Measurements from ENCODE around the gene PHLDB3.
A peak's percentile ranks its signal among the peaks of the same experiment; 100 is the strongest.
"Not testable (repeated sequence)": the region's sequence is repeated elsewhere in the genome, so short reads cannot be mapped to it uniquely, and the experiment has no call there.

Gene PHLDB3

DNA sequence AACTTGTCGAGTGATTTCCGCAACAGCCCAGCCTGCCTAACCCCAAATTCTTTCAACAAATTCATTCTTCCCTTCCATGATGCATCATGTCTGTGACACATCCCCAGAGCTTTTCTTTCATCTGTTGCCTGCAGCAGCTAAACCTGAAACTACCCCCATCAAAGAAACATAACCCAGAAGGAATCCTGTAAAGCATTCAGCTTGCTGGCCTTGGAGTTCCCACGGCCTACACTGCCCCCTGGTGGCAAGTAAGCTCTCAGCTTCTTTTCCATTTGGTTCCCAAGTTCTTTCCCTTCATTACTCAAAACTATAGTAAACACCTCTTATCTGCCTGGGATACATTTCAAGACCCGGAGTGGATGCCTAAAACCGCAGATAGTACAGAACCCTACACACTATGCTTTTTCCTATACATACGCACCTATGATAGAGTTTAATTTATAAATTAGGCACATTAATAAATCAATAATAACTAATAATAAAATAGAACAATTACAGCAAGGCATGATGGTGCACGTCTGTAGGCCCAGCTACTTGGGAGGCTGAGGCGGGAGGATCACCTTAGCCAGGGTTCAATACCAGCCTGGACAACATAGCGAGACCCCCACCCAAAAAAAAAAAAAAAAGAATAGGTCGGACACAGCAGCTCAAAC lies 15.0 kb upstream of the PHLDB3 start:
- H3K4me1 Mint-ChIP-seq (ENCODE audit: low read depth): peaks cover 19% of the 10 kb centered on the region
- H3K27me3 Mint-ChIP-seq: no peaks in the 10 kb centered on the region
- no peaks in the 10 kb centered on the region for H3K9me3 Mint-ChIP-seq (ENCODE audit: low read depth)
- H3K4me3 Mint-ChIP-seq: peak overlapping the region; percentile 49
- peaks cover 4% of the 10 kb centered on the region for H3K36me3 Mint-ChIP-seq
- H3K27ac Mint-ChIP-seq: peak overlapping the region; percentile 51

DNA sequence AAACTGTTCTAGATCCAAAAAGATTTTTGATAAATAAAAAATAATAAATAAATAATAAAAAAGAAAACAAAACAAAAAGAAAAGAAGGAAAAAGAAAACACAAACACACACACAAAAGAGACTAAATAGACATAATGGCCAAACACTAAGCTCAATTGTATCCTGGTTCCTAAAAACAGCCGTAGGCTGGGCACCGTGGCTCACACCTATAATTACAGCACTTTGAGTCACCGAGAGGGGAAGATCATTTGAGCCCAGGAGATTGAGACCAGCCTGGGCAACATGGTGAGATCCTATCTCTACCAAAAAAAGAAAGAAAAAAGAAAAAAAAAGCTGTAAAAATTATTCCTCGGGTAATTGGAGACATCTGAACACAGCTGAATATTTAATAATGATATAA lies 13.5 kb upstream of the PHLDB3 start:
- Mint-ChIP-seq H3K9me3 (ENCODE audit: low read depth) (no peaks in the 10 kb centered on the region), H3K27me3 (no peaks in the 10 kb centered on the region), H3K27ac (no peak overlapping the region), H3K36me3 (peaks cover 4% of the 10 kb centered on the region), H3K4me3 (no peak overlapping the region), H3K4me1 (ENCODE audit: low read depth) (peaks cover 14% of the 10 kb centered on the region)

DNA sequence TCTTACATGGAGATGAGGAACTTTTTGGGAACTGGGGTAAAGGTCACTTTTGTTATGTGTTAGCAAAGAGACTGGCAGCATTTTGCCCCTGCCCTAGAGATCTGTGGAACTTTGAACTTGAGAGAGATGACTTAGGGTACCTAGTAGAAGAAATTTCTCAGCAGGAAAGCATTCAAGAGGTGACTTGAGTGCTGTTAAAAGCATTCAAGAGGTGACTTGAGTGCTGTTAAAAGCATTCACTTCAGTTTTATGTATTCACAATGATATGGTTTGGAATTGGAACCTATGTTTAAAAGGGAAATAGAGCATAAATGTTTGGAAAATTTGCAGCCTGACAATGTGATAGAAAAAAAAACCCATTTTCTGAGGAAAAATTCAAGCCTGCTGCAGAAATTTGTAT lies 7.9 kb upstream of the PHLDB3 start:
- not testable (repeated sequence) for H3K4me1 Mint-ChIP-seq (ENCODE audit: low read depth); H3K36me3 Mint-ChIP-seq; H3K4me3 Mint-ChIP-seq; H3K27me3 Mint-ChIP-seq; H3K27ac Mint-ChIP-seq; H3K9me3 Mint-ChIP-seq (ENCODE audit: low read depth)

DNA sequence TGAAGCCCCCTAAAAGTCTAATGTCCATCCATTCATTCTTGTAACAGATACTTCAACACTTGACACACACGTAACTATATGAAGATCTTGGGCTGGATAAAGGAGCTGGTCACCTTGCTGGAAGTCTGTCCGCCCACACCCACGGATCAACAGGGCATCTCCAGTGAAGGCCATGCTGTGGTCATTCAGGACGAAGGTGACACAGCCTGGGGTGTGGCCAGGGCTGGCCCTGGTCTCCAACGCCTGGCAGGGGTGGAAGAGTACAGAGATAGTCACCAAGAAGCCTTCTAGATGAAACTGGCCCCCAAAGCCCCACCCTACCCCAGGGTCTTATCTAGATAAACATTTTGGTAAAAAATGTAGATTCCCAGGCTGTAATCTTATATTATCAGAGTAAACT lies 6.8 kb upstream of the PHLDB3 start:
- Mint-ChIP-seq H3K4me3 (no peak overlapping the region), H3K27ac (no peak overlapping the region), H3K9me3 (ENCODE audit: low read depth) (no peaks in the 10 kb centered on the region), H3K27me3 (no peaks in the 10 kb centered on the region), H3K36me3 (no peaks in the 10 kb centered on the region), H3K4me1 (ENCODE audit: low read depth) (peaks cover 4% of the 10 kb centered on the region)

DNA sequence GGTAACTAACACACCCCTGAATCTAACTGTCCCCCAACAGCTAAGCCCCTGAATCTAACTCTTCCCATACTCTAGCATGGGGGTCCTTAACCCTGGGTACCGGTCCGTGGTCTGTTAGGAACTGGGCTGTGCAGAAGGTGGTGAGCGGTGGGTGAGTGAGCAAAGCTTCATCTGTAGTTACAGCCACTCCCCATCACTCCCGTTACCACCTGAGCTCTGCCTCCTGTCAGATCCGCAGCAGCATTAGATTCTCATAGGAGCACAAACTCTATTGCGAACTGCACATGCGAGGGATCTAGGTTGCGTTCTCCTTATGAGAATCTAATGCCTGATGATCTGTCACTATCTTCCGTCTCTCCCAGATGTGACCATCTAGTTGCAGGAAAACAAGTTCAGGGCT lies 6.2 kb upstream of the PHLDB3 start:
- Mint-ChIP-seq H3K27ac (no peak overlapping the region), H3K4me3 (no peak overlapping the region), H3K9me3 (ENCODE audit: low read depth) (no peaks in the 10 kb centered on the region), H3K36me3 (no peaks in the 10 kb centered on the region), H3K4me1 (ENCODE audit: low read depth) (peaks cover 5% of the 10 kb centered on the region), H3K27me3 (no peaks in the 10 kb centered on the region)

DNA sequence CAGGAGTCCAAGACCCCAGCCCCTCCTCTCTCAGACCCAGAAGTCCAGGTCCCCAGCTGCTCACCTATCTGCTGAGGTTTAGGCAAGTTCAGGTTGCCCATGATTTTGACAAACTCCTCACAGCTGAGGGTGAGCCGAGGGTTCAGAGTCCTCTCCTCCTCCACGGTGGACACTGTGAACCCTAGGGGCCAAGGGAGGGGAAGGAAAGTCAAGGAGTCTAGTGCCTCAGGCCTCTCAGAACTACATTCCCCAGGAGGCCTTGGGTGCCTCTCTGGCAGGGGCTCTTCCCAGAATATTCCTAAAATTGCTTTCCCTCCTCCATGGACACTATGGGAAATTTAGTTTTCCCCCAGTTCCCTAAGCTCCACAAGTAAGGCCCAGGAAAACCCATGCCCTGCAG lies 3.3 kb upstream of the PHLDB3 start:
- Mint-ChIP-seq H3K9me3 (ENCODE audit: low read depth) (no peaks in the 10 kb centered on the region), H3K4me3 (no peak overlapping the region), H3K36me3 (peaks cover 2% of the 10 kb centered on the region), H3K4me1 (ENCODE audit: low read depth) (peaks cover 18% of the 10 kb centered on the region), H3K27me3 (no peaks in the 10 kb centered on the region), H3K27ac (peak overlapping the region; percentile 54)

DNA sequence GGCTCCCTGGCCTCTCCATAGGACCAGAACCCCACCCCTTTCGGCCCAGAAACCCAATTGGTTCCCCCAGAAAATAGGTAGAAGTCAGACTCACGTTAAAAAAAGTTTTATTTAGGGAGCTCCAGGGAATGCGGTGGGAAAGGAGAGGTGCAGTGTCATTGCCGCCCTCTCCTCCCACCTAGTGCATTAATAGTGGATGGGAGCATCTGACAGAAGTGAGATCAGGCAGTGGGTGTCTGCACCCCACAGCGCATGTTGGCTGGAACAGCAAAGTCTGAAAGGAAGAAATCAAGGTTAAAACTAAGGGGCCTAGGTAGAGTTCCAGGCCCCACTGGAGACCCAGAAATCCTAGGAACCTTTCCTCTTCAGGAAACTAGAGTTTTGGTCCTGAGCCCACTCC lies 2.1 kb upstream of the PHLDB3 start:
- Mint-ChIP-seq H3K27me3 (no peaks in the 10 kb centered on the region), H3K36me3 (peaks cover 3% of the 10 kb centered on the region), H3K4me1 (ENCODE audit: low read depth) (peaks cover 27% of the 10 kb centered on the region), H3K4me3 (no peak overlapping the region), H3K9me3 (ENCODE audit: low read depth) (no peaks in the 10 kb centered on the region), H3K27ac (no peak overlapping the region)

DNA sequence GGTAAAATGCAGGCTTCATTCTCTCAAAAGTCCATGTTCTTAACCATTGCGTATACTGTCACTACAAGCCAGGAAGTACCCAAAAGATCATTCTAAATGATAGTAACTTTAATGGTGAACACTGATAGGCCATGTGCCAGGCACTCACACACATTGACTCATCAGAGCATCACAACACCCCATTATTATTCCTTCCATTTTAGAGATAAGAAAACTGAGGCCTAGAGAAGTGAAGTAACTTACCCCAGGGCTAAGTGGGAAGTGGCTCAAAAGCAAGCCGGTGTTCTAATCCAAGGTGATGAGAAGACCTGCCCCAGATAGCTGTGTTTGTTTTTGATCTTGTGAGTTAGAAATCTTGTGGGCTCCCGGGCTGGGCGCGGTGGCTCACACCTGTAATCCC lies 1.4 kb upstream of the PHLDB3 start:
- H3K4me3 Mint-ChIP-seq: peak overlapping the region; percentile 52
- H3K4me1 Mint-ChIP-seq (ENCODE audit: low read depth): peaks cover 30% of the 10 kb centered on the region
- peak overlapping the region; percentile 74 for H3K27ac Mint-ChIP-seq

DNA sequence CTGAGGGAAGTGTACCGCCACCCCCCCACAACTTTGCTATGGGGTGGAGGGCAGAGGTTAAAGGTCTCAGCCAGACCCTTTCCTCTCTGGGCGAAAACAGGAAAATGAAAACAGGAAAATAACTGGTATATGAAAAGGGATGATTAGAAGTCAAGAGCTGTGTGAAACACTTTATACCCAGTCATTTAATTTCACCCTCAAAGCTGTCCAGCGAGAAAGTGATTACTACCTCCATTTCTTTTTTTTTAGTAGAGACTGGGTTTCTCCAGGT lies 575 bp upstream of the PHLDB3 start:
- H3K36me3 Mint-ChIP-seq: peaks cover 3% of the 10 kb centered on the region

More for the DNA sequence above, 1.4 kb upstream of the PHLDB3 start:
- H3K9me3 Mint-ChIP-seq (ENCODE audit: low read depth): no peaks in the 10 kb centered on the region
- no peaks in the 10 kb centered on the region for H3K27me3 Mint-ChIP-seq
- peaks cover 3% of the 10 kb centered on the region for H3K36me3 Mint-ChIP-seq

DNA sequence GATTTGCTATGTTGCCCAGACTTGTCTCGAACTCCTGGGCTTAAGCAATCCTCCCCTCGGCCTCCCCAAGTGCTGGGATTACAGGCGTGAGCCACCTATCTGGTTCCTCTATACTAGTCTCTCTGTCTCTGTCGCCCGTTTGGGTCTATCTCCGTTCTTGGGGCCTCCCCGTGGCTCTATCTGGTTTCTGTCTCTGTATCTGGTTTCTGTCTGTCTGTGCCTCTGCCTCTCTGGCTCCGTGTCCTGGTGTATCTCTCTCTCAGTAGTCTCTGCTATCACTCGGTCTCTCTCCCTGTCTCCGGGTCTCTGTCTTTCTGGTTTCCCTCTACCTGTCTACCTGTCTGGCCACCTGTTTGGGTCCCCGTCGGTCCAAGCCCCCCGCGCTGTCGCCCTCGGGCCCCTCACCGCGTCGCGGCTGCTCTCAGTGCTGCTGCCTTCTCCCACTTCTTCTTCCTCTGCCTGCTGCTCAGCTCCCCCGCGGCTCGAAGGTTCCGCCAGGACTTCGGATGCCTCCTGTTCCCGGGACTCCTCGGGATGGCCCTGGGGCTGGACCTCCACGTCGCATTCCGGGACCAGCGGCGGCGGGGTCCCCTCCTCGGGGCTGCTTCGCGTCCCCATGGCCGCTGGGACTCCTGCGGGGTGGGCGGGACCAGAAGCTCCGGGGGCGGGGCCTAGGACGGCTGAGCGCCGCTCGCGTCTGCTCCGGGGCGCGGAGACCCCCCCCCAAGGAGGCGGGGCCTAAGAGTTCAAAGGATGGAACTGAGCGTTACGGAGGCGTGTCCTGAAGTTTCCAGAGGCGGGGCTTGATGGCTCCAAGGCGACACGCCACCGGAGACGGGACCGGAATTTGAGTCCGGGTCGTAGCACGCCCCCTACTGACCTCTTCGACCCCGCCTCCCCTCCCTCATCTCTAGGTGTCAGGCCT lies 783 bp downstream of the PHLDB3 start:
- H3K36me3 Mint-ChIP-seq: peaks cover 3% of the 10 kb centered on the region
- no peaks in the 10 kb centered on the region for H3K9me3 Mint-ChIP-seq (ENCODE audit: low read depth)
- H3K27me3 Mint-ChIP-seq: no peaks in the 10 kb centered on the region
- H3K27ac Mint-ChIP-seq: peak overlapping the region; percentile 91
- peak overlapping the region; percentile 96 for H3K4me3 Mint-ChIP-seq
- H3K4me1 Mint-ChIP-seq (ENCODE audit: low read depth): peaks cover 34% of the 10 kb centered on the region

More for the DNA sequence above, 575 bp upstream of the PHLDB3 start:
- H3K27ac Mint-ChIP-seq: peak overlapping the region; percentile 74
- H3K4me1 Mint-ChIP-seq (ENCODE audit: low read depth): peaks cover 33% of the 10 kb centered on the region
- H3K27me3 Mint-ChIP-seq: no peaks in the 10 kb centered on the region
- no peaks in the 10 kb centered on the region for H3K9me3 Mint-ChIP-seq (ENCODE audit: low read depth)
- H3K4me3 Mint-ChIP-seq: peak overlapping the region; percentile 63

DNA sequence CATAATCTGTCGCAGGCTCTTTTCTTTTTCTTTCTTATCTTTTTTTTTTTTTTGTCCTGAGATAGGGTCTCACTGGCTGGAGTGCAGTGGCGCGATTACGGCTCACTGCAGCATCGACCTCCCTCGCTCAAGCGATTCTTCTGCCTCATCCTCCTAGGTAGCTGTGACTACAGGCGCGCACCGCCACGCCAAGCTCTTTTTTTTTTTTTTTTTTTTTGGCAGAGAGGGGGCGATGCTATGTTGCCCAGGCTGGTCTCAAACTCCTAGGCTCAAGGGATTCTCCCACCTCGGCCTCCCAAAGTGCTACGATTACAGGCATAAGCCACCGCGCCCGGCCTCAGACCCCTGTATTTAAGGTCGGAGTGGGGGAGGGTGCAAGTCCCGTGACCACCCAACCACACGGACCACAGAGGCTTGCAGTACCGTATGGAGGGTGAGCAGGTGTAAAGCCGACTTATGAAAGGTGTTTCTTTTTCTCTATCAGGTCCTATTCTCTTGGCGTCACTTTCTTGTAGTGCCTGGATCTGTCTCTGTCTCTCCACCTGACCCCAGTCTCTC lies 2.0 kb downstream of the PHLDB3 start:
- H3K27me3 Mint-ChIP-seq: no peaks in the 10 kb centered on the region
- H3K36me3 Mint-ChIP-seq: peaks cover 6% of the 10 kb centered on the region
- H3K4me3 Mint-ChIP-seq: peak overlapping the region; percentile 96
- peak overlapping the region; percentile 88 for H3K27ac Mint-ChIP-seq
- H3K4me1 Mint-ChIP-seq (ENCODE audit: low read depth): peaks cover 36% of the 10 kb centered on the region
- no peaks in the 10 kb centered on the region for H3K9me3 Mint-ChIP-seq (ENCODE audit: low read depth)

DNA sequence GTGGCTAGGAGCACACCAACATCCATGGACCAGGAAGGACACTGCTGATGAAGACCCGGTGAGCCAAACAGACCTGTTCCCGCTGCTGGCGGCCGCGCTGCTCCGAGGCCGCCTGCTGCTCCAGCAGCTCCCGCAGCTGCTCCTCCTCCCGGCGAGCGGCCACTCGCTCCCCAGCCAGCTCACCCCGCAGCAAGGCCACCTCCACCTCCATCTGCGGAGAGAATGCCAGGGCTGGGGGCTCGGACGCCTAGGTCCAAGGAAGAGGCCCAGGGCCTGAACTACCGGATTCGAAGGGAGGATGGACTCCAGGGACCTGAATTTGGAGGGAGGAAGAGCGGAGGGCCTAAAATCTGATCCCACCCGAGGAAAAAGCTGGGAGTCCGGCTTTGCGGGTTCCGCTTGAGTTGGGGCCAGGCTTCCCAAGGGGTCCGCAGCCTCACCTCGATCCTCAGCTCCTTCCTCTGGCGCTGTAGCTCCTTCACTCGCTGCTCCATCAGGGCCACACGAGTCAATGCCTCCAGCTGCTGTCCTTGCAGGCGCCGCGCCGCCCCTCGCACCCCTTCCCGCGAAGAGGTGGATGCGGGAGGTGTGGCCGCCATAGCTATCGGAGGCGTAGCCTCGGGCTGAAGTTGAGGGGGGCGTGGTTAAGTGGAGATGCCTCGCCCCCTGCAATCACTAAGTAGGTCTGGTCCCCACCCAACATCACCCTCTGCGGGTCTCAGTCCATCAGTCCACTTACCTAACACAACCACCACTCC lies 2.7 kb downstream of the PHLDB3 start:
- no peaks in the 10 kb centered on the region for H3K27me3 Mint-ChIP-seq
- H3K27ac Mint-ChIP-seq: no peak overlapping the region

DNA sequence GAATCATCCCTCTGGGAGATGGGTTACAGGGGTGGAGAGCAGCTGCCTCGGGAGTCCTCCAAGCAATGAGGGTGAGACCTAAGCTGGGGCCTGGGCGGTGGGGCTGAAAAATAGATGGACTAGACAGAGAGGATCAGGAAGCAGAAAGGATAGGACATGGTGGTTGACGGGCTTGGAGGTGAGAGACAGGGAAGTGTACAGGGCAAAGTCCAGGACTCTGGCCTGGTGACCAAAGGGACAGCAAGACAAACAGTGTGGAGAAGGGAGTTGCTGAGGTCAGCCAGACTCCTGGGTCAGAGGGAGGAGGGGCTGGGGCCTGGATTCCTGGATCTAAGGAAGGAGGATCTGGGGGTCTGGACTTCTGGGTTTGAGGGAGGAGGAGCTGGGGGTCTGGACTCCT lies 5.5 kb downstream of the PHLDB3 start:
- H3K4me1 Mint-ChIP-seq (ENCODE audit: low read depth): peaks cover 27% of the 10 kb centered on the region
- peak overlapping the region; percentile 61 for H3K27ac Mint-ChIP-seq
- no peak overlapping the region for H3K4me3 Mint-ChIP-seq
- H3K9me3 Mint-ChIP-seq (ENCODE audit: low read depth): no peaks in the 10 kb centered on the region
- H3K27me3 Mint-ChIP-seq: no peaks in the 10 kb centered on the region
- peaks cover 8% of the 10 kb centered on the region for H3K36me3 Mint-ChIP-seq

More for the DNA sequence above, 2.7 kb downstream of the PHLDB3 start:
- H3K4me1 Mint-ChIP-seq (ENCODE audit: low read depth): peaks cover 36% of the 10 kb centered on the region
- no peaks in the 10 kb centered on the region for H3K9me3 Mint-ChIP-seq (ENCODE audit: low read depth)
- H3K36me3 Mint-ChIP-seq: peaks cover 6% of the 10 kb centered on the region
- peak overlapping the region; percentile 38 for H3K4me3 Mint-ChIP-seq

DNA sequence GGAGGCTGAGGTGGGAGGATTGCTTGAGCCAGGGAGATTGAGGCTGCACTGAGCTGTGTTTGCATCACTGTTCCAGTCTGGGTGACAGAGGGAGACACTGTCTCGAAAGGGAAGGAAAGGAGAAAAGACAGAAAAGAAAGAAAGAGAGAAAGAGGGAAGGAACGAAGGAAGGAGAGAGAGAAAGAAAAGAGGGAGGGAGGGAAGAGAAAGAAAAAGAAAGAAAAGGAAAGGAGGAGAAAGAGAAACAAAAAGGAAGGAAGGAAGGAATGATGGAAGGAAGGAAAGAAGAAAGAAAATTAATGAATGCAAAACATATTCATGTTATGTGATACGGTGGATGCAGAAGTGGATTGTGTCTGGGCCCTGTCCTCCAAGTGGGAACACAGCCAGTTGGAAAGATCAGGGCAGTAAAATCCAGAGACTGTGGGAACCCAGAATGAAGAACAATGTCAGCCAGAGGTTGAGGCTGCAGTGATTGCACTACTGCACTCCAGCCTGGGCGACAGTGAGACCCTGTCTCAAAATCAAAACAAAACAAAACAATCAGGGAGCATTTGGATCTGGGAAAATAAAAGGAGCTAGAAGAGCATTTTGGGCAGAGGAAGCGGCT lies 6.2 kb downstream of the PHLDB3 start:
- Mint-ChIP-seq H3K4me1 (ENCODE audit: low read depth) (peaks cover 23% of the 10 kb centered on the region), H3K27ac (no peak overlapping the region), H3K9me3 (ENCODE audit: low read depth) (no peaks in the 10 kb centered on the region), H3K4me3 (no peak overlapping the region), H3K27me3 (no peaks in the 10 kb centered on the region), H3K36me3 (peaks cover 8% of the 10 kb centered on the region)

Data from activated naive CD8-positive, alpha-beta T cell (primary cell).